Keratinocyte (primary cell): ENCODE results near the gene NAP1L4.

ENCODE experiments used
- CTCF ChIP-seq, 3 experiments: IDR thresholded peaks in 1 of 3; conservative IDR thresholded peaks in 1 of 3; optimal IDR thresholded peaks in 1 of 3; 2 replicates in 2 of 3; 3 replicates in 1 of 3; pipeline versions ENCODE3 to v1.5.1; 2011; ENCODE audit warnings: low read length in 3 of 3, mild to moderate bottlenecking in 3 of 3, moderate library complexity in 2 of 3, control low read depth in 1 of 3, inconsistent platforms in 1 of 3; ENCODE audit not compliant: insufficient read depth in 2 of 3; ENCODE audit errors: extremely low read depth in 1 of 3
- EZH2 ChIP-seq: IDR thresholded peaks from one replicate; pipeline ENCODE4 v1.6.1; 2012; ENCODE audit warnings: inconsistent platforms, mild to moderate bottlenecking, low read length, moderate library complexity

- TF ChIP-seq CTCF (optimal IDR thresholded peaks at IDR 0.05 in 1 of 3, IDR thresholded peaks at IDR 0.05 in 1 of 3, conservative IDR thresholded peaks at IDR 0.05 in 1 of 3; ENCODE audit: extremely low read depth in 1 of 3, insufficient read depth in 2 of 3, low read length in 3 of 3) = no peak
- no peak for TF ChIP-seq EZH2
Measured at GRCh38 chr11:2950825-2951224, 41.3 kb downstream of the NAP1L4 start.
